Measurements from ENCODE around the gene ADCY6.
A peak's percentile ranks its signal among the peaks of the same experiment; 100 is the strongest.

Gene ADCY6

GRCh38 chr12:48793696-48794095 is 4.8 kb upstream of the ADCY6 start:
- DNase-seq (ENCODE audit: low read depth): no peak
- TF ChIP-seq CTCF (conservative IDR thresholded peaks at IDR 0.05; ENCODE audit: low read depth, low read length): no peak
- no peak overlapping the region for H3K4me3 ChIP-seq (ENCODE audit: low read length)

- peak overlapping the region; percentile 81 for H3K4me3 ChIP-seq (ENCODE audit: low read length)
- DNase-seq (ENCODE audit: low read depth): no peak
- TF ChIP-seq CTCF (conservative IDR thresholded peaks at IDR 0.05; ENCODE audit: low read depth, low read length): no peak
Measured at GRCh38 chr12:48789858-48790326, 1.0 kb upstream of the ADCY6 start.

DNA sequence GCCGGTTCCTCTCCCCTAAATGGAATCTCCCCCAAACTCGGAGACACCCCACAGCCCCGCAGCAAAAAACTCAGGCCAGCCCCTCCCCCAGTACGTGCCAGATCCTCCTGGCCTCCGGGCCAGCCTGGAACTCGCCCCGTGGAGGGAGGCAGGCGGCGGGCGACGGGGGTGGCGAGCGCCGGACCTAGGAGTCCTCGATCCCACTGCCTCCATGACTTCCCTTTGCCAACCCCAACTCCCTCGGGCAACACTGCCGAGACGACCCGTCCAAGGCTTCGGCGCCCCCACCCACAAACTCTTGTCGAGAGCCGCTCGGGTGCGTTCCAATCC is 400 bp downstream of the ADCY6 start:
- TF ChIP-seq CTCF (conservative IDR thresholded peaks at IDR 0.05; ENCODE audit: low read depth, low read length): no peak
- peak overlapping the region; percentile 81 for H3K4me3 ChIP-seq (ENCODE audit: low read length)
- no peak for DNase-seq (ENCODE audit: low read depth)

GRCh38 chr12:48787791-48788523 is 932 bp downstream of the ADCY6 start:
- TF ChIP-seq CTCF (conservative IDR thresholded peaks at IDR 0.05; ENCODE audit: low read depth, low read length): no peak
- DNase-seq (ENCODE audit: low read depth): no peak
- H3K4me3 ChIP-seq (ENCODE audit: low read length): peak overlapping the region; percentile 81

DNA sequence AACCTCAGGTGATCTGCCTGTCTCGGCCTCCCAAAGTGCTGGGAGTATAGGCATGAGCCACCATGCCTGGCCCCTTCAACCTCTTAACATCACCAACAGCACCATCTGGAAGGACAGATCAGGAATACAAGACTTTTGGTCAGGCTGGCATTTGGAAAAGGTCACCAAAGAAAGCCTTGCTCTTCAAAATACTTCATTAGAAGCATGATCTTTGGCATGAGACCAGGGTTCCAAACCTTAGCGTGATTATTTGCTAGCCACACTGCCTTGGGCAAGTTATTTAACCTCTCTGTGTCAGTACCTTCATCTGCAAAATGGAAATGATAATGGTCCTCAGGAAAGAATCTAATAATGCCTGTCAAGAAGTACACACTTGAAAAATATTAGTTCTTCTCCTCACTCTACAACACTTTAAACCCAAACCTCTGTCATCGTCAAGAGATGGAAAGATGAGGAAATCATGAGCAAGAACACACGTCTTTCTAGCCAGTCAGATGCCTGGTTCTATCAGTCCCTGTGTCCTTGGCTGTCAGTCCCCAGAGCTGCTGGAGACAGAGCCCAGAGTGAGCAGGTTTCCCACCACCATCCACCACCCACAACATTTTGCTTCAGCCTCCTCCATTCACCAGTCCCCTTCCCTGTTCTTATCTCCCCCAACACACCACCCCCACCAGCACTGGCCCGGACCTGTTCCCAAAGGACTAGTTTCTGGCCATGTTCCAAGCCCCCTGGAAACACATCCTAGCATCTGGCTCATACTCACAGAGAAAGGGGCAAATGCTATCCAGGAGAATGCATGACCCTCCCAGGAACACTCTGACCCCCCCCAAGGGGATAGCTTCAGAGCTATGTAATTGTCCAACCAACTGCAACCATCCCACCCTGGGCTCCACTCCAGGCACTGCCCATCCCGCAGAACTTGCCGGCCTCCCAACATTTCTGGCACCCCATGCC is 2.0 kb downstream of the ADCY6 start:
- TF ChIP-seq CTCF (conservative IDR thresholded peaks at IDR 0.05; ENCODE audit: low read depth, low read length): no peak
- H3K4me3 ChIP-seq (ENCODE audit: low read length): peak overlapping the region; percentile 81
- DNase-seq (ENCODE audit: low read depth): no peak

GRCh38 chr12:48783432-48783831 is 5.5 kb downstream of the ADCY6 start:
- TF ChIP-seq CTCF (conservative IDR thresholded peaks at IDR 0.05; ENCODE audit: low read depth, low read length): no peak
- no peak for DNase-seq (ENCODE audit: low read depth)
- H3K4me3 ChIP-seq (ENCODE audit: low read length): no peak overlapping the region
